ENCODE measurements around the gene KAZN. TPM values are rescaled to one million over a fixed set of nuclear protein-coding genes. Genes with fewer than 3 reads are reported as not detected.

The KAZN gene
- total RNA-seq, 2 donors from 2014 or later: 3.4 to 12.2 TPM

- Histone ChIP-seq H3K4me3 (no peak overlapping the region), H3K27me3 (no peaks in the 10 kb centered on the region), H3K9me3 (no peaks in the 10 kb centered on the region), H3K36me3 (replicated peaks in 1 of 2; ENCODE audit: insufficient read depth in 1 of 2, low read depth in 2 of 2) (no peaks in the 10 kb centered on the region), H3K4me1 (no peaks in the 10 kb centered on the region), H3K27ac (no peak overlapping the region)
- 63 to 73% methylated on average over 11 of the region's 11 CpGs for WGBS, 2 donors
- TF ChIP-seq CTCF (IDR thresholded peaks at IDR 0.05): no peak
- TF ChIP-seq POLR2A (IDR thresholded peaks at IDR 0.05): no peak
- intact Hi-C loops (cut with DNase I): no loop called here
- ATAC-seq (no peak), DNase-seq (no peak)
These were observed 61.4 kb downstream of the KAZN start for GRCh38 chr1:14659913-14660312.

- DNase-seq (peak in 1 of 4 donors; percentile 10), ATAC-seq (no peak)
- H3K27ac ChIP-seq: no peak overlapping the region
- no peak for TF ChIP-seq CTCF (IDR thresholded peaks at IDR 0.05)
- TF ChIP-seq POLR2A (IDR thresholded peaks at IDR 0.05): no peak
- H3K27me3 ChIP-seq: peaks cover 0 to 4% of the 10 kb centered on the region in 2 donors
- H3K9me3 ChIP-seq: no peaks in the 10 kb centered on the region
- WGBS, 2 donors: 50 to 51% methylated on average over 8 of the region's 8 CpGs
- intact Hi-C loops (cut with DNase I): no loop called here
- no peaks in the 10 kb centered on the region for H3K4me1 ChIP-seq
- H3K36me3 ChIP-seq (replicated peaks in 1 of 2; ENCODE audit: insufficient read depth in 1 of 2, low read depth in 2 of 2): no peaks in the 10 kb centered on the region
- H3K4me3 ChIP-seq: no peak overlapping the region
These were observed 62.3 kb downstream of the KAZN start for GRCh38 chr1:14660801-14661200.

- Histone ChIP-seq H3K9me3 (no peaks in the 10 kb centered on the region), H3K4me3 (no peak overlapping the region), H3K4me1 (no peaks in the 10 kb centered on the region), H3K27ac (no peak overlapping the region), H3K27me3 (peaks cover 0 to 4% of the 10 kb centered on the region in 2 donors), H3K36me3 (replicated peaks in 1 of 2; ENCODE audit: insufficient read depth in 1 of 2, low read depth in 2 of 2) (no peaks in the 10 kb centered on the region)
- DNase-seq (peak in 1 of 4 donors; percentile 22), ATAC-seq (peak; percentile 45)
- intact Hi-C loops (cut with DNase I): no loop called here
- WGBS, 2 donors: 55 to 61% methylated on average over 2 of the region's 2 CpGs
- TF ChIP-seq CTCF (IDR thresholded peaks at IDR 0.05) (no peak), POLR2A (IDR thresholded peaks at IDR 0.05) (no peak)
These were observed 62.7 kb downstream of the KAZN start for GRCh38 chr1:14661222-14661621.

GRCh38 chr1:14662116-14662515, 63.6 kb downstream of the KAZN start:
- no peak overlapping the region for H3K27ac ChIP-seq
- intact Hi-C loops (cut with DNase I): no loop called here
- no peak overlapping the region for H3K4me3 ChIP-seq
- no peaks in the 10 kb centered on the region for H3K4me1 ChIP-seq
- no peak for TF ChIP-seq CTCF (IDR thresholded peaks at IDR 0.05)
- TF ChIP-seq POLR2A (IDR thresholded peaks at IDR 0.05): no peak
- ATAC-seq (no peak), DNase-seq (no peak)
- no peaks in the 10 kb centered on the region for H3K9me3 ChIP-seq
- H3K36me3 ChIP-seq (replicated peaks in 1 of 2; ENCODE audit: insufficient read depth in 1 of 2, low read depth in 2 of 2): no peaks in the 10 kb centered on the region
- H3K27me3 ChIP-seq: peaks cover 0 to 4% of the 10 kb centered on the region in 2 donors
- 69 to 72% methylated on average over 4 to 9 of the region's 9 CpGs for WGBS, 2 donors

- H3K36me3 ChIP-seq (replicated peaks in 1 of 2; ENCODE audit: insufficient read depth in 1 of 2, low read depth in 2 of 2): no peaks in the 10 kb centered on the region
- 78 to 81% methylated on average over 6 of the region's 6 CpGs for WGBS, 2 donors
- H3K27ac ChIP-seq: no peak overlapping the region
- H3K4me1 ChIP-seq: no peaks in the 10 kb centered on the region
- no peak overlapping the region for H3K4me3 ChIP-seq
- peaks cover 0 to 4% of the 10 kb centered on the region in 2 donors for H3K27me3 ChIP-seq
- H3K9me3 ChIP-seq: no peaks in the 10 kb centered on the region
- TF ChIP-seq POLR2A (IDR thresholded peaks at IDR 0.05) (no peak), CTCF (IDR thresholded peaks at IDR 0.05) (no peak)
- ATAC-seq (no peak), DNase-seq (no peak)
- intact Hi-C loops (cut with DNase I): no loop called here
These were observed 65.3 kb downstream of the KAZN start for GRCh38 chr1:14663773-14664172.

All from body of pancreas (tissue), 4 donors.